ENCODE data around the gene NDFIP2.

DNA sequence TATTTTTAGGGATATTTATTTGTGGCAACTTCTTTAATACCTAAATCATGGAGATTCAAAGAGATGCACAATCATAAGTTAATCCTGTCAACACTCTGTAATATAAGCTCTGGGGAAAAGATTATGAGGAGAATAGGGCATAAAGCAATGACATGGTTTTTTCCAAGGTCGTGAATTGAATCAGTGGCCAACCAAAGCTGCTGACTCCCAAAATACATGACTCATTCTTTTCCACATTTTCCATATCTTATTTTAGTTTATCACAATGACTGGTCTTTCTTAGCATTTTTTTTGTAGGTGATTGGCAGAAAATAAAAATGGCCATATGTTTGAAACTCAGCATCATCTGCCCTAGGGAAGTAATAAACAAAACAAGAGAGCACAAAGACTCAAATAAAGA, 46.4 kb upstream of the NDFIP2 start:
- TF ChIP-seq, protein P1, sequence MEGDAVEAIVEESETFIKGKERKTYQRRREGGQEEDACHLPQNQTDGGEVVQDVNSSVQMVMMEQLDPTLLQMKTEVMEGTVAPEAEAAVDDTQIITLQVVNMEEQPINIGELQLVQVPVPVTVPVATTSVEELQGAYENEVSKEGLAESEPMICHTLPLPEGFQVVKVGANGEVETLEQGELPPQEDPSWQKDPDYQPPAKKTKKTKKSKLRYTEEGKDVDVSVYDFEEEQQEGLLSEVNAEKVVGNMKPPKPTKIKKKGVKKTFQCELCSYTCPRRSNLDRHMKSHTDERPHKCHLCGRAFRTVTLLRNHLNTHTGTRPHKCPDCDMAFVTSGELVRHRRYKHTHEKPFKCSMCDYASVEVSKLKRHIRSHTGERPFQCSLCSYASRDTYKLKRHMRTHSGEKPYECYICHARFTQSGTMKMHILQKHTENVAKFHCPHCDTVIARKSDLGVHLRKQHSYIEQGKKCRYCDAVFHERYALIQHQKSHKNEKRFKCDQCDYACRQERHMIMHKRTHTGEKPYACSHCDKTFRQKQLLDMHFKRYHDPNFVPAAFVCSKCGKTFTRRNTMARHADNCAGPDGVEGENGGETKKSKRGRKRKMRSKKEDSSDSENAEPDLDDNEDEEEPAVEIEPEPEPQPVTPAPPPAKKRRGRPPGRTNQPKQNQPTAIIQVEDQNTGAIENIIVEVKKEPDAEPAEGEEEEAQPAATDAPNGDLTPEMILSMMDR (IDR thresholded peaks at IDR 0.05): no peak
- TF ChIP-seq POLR2A (IDR thresholded peaks at IDR 0.05): no peak
